T-helper 17 cell (primary cell): ENCODE measurements around the gene CRELD2. TPM values are rescaled to one million over a fixed set of nuclear protein-coding genes. Genes with fewer than 3 reads are reported as not detected.
A peak's percentile ranks its signal among the peaks of the same experiment; 100 is the strongest.

Experiments used
- ATAC-seq: fragments of 150-1000 bp; cut with Tn5 transposase; 2 replicates; pipeline ENCODE4 v1.10.0; 2021; ENCODE audit warnings: mild to moderate bottlenecking, moderate library complexity
- DNase-seq, 3 donors: peaks; one replicate each; pipeline versions ENCODE4 v3.0.0 to v3.0.0-alpha.2; 2020 to 2021
- H3K9me3 ChIP-seq: one replicate; pipeline ENCODE4 v1.7.0; 2013; ENCODE audit warnings: low read length, mild to moderate bottlenecking; ENCODE audit not compliant: control insufficient read depth, poor library complexity, severe bottlenecking
- H3K27ac Mint-ChIP-seq: one replicate; pipeline ENCODE4 v1.8.0; 2022; ENCODE audit warnings: mild to moderate bottlenecking, moderate library complexity, mixed read lengths
- H3K27me3 Mint-ChIP-seq: one replicate; pipeline ENCODE4 v1.8.0; 2022; ENCODE audit warnings: mixed read lengths
- H3K36me3 Mint-ChIP-seq: one replicate; pipeline ENCODE4 v1.8.0; 2022; ENCODE audit warnings: low read depth, mixed read lengths
- H3K4me1 Mint-ChIP-seq: one replicate; pipeline ENCODE4 v1.8.0; 2022; ENCODE audit warnings: mild to moderate bottlenecking, mixed read lengths
- H3K4me3 Mint-ChIP-seq: one replicate; pipeline ENCODE4 v1.8.0; 2022; ENCODE audit warnings: mild to moderate bottlenecking, moderate library complexity, mixed read lengths
- total RNA-seq, 4 donors: library from RNA in 2 of 4; stranded (reverse) in 2 of 4; gene quantifications; one replicate each; pipeline ENCODE4 v1.2.3 and lab custom pipeline; 2022 to 2026

CRELD2 gene
- total RNA-seq, 2 donors from 2014 or later: 28.1 to 36.7 TPM

DNA sequence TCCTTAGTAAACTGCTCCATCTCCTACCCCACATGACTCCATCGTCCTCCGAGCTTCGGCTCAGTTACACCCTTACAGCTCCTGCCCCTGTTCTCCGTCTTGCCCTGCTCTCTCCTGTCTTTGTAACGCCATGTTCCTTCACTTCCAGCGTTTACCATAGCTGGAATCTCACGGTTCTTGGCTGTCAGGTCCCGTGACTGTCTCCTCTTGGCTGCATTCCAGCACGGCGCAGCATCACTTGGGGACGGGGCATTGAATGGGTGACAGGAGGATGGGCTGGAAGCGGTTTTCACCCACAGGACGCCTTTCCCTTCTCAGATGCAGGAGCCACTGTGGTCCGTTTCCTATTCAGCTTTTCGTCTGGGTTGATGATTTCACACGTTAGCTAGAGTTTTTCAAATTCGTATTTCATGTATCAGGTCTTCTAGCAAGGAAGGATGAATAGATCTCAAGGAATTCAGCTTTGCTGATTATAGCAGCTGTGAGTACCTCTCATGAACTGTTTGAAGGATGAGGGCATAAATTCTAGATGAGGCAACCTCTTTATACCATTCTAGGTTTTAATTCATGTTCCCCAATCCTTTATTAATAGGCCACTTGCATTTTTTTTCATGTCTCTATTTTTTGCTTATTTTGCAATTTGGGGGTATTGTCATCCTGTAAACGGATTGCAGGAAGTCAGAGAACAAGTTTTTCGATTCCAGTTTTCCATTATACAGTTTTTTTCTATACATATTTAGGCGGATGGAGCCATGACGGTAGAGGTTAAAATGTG, 35.7 kb upstream of the CRELD2 start:
- Mint-ChIP-seq H3K4me3 (no peak overlapping the region), H3K27ac (peak overlapping the region; percentile 86), H3K27me3 (no peaks in the 10 kb centered on the region), H3K36me3 (no peaks in the 10 kb centered on the region), H3K4me1 (peaks cover 34% of the 10 kb centered on the region)
- DNase-seq (no peak), ATAC-seq (no peak)
- no peaks in the 10 kb centered on the region for H3K9me3 ChIP-seq

GRCh38 chr22:49883294-49883640, 35.2 kb upstream of the CRELD2 start:
- Mint-ChIP-seq H3K4me3 (no peak overlapping the region), H3K4me1 (peaks cover 32% of the 10 kb centered on the region), H3K27me3 (no peaks in the 10 kb centered on the region), H3K27ac (peak overlapping the region; percentile 86), H3K36me3 (no peaks in the 10 kb centered on the region)
- ATAC-seq (no peak), DNase-seq (no peak)
- H3K9me3 ChIP-seq: no peaks in the 10 kb centered on the region

- peaks cover 32% of the 10 kb centered on the region for H3K4me1 Mint-ChIP-seq
- H3K4me3 Mint-ChIP-seq: no peak overlapping the region
- ATAC-seq: no peak
- no peaks in the 10 kb centered on the region for H3K27me3 Mint-ChIP-seq
- peak overlapping the region; percentile 86 for H3K27ac Mint-ChIP-seq
- no peak for DNase-seq
- H3K36me3 Mint-ChIP-seq: no peaks in the 10 kb centered on the region
- no peaks in the 10 kb centered on the region for H3K9me3 ChIP-seq
Measured at GRCh38 chr22:49884075-49884474, 34.4 kb upstream of the CRELD2 start.

GRCh38 chr22:49884503-49885260, 33.8 kb upstream of the CRELD2 start:
- H3K4me3 Mint-ChIP-seq: no peak overlapping the region
- DNase-seq: no peak
- no peaks in the 10 kb centered on the region for H3K36me3 Mint-ChIP-seq
- ATAC-seq: no peak
- H3K27me3 Mint-ChIP-seq: no peaks in the 10 kb centered on the region
- H3K27ac Mint-ChIP-seq: no peak overlapping the region
- peaks cover 32% of the 10 kb centered on the region for H3K4me1 Mint-ChIP-seq
- H3K9me3 ChIP-seq: no peaks in the 10 kb centered on the region

DNA sequence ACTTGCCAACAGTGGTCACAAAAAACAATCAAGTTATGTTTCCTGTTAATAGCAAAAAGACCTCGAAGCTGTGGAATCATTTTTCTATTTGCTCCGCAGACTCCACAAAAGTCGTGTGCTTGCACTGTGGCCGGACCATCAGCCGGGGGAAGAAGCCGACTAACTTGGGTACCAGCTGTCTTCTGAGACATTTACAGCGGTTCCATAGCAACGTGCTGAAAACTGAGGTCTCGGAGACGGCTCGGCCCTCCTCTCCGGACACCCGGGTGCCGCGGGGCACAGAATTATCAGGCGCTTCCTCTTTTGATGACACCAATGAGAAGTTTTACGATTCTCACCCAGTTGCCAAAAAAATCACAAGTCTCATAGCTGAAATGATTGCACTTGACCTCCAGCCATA, 33.2 kb upstream of the CRELD2 start:
- peaks cover 27% of the 10 kb centered on the region for H3K4me1 Mint-ChIP-seq
- H3K27me3 Mint-ChIP-seq: no peaks in the 10 kb centered on the region
- H3K9me3 ChIP-seq: no peaks in the 10 kb centered on the region
- ATAC-seq (no peak), DNase-seq (no peak)
- no peaks in the 10 kb centered on the region for H3K36me3 Mint-ChIP-seq
- no peak overlapping the region for H3K4me3 Mint-ChIP-seq
- H3K27ac Mint-ChIP-seq: no peak overlapping the region

DNA sequence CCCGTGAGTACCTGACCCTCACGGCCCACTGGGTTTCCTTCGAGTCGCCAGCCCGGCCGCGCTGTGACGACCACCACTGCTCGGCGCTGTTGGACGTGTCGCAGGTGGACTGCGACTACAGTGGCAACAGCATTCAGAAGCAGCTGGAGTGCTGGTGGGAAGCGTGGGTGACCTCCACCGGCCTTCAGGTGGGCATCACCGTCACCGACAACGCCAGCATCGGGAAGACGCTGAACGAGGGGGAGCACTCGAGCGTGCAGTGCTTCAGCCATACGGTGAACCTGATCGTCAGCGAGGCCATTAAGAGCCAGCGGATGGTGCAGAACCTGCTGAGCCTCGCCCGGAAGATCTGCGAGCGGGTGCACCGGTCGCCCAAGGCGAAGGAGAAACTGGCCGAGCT, 32.6 kb upstream of the CRELD2 start:
- Mint-ChIP-seq H3K4me1 (peaks cover 24% of the 10 kb centered on the region), H3K4me3 (no peak overlapping the region), H3K36me3 (no peaks in the 10 kb centered on the region), H3K27me3 (no peaks in the 10 kb centered on the region), H3K27ac (no peak overlapping the region)
- DNase-seq: no peak
- ATAC-seq: no peak
- no peaks in the 10 kb centered on the region for H3K9me3 ChIP-seq

DNA sequence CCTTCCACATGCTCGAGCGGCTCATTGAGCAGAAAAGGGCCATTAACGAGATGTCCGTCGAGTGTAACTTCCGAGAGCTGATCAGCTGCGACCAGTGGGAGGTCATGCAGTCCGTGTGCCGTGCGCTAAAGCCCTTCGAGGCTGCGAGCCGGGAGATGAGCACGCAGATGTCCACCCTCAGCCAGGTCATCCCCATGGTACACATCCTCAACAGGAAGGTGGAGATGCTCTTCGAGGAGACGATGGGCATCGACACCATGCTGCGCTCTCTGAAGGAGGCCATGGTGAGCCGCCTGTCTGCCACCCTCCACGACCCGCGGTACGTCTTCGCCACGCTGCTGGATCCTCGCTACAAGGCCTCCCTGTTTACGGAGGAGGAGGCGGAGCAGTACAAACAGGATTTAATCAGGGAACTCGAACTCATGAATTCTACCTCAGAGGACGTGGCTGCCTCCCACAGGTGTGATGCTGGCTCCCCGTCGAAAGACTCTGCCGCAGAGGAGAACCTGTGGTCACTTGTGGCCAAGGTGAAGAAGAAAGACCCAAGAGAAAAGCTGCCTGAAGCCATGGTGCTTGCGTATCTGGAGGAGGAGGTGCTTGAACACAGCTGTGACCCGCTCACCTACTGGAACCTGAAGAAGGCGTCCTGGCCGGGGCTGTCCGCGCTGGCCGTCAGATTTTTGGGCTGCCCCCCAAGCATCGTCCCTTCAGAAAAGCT, 31.9 kb upstream of the CRELD2 start:
- DNase-seq: no peak
- no peak overlapping the region for H3K27ac Mint-ChIP-seq
- no peaks in the 10 kb centered on the region for H3K9me3 ChIP-seq
- H3K4me1 Mint-ChIP-seq: peaks cover 22% of the 10 kb centered on the region
- no peaks in the 10 kb centered on the region for H3K36me3 Mint-ChIP-seq
- peak overlapping the region; percentile 9 for H3K4me3 Mint-ChIP-seq
- ATAC-seq: no peak
- H3K27me3 Mint-ChIP-seq: no peaks in the 10 kb centered on the region

GRCh38 chr22:49887064-49887451, 31.4 kb upstream of the CRELD2 start:
- no peaks in the 10 kb centered on the region for H3K9me3 ChIP-seq
- Mint-ChIP-seq H3K27me3 (no peaks in the 10 kb centered on the region), H3K4me1 (peaks cover 17% of the 10 kb centered on the region), H3K36me3 (no peaks in the 10 kb centered on the region), H3K4me3 (peak overlapping the region; percentile 9), H3K27ac (no peak overlapping the region)
- ATAC-seq: no peak
- no peak for DNase-seq

- DNase-seq: no peak
Measured at GRCh38 chr22:49887702-49888101, 30.7 kb upstream of the CRELD2 start.

GRCh38 chr22:49889071-49889470, 29.4 kb upstream of the CRELD2 start:
- DNase-seq: no peak
- H3K36me3 Mint-ChIP-seq: peaks cover 3% of the 10 kb centered on the region
- no peak for ATAC-seq
- H3K27ac Mint-ChIP-seq: no peak overlapping the region
- no peak overlapping the region for H3K4me3 Mint-ChIP-seq
- H3K9me3 ChIP-seq: no peaks in the 10 kb centered on the region
- H3K27me3 Mint-ChIP-seq: no peaks in the 10 kb centered on the region
- H3K4me1 Mint-ChIP-seq: peaks cover 3% of the 10 kb centered on the region

More at GRCh38 chr22:49887702-49888101, 30.7 kb upstream of the CRELD2 start:
- no peaks in the 10 kb centered on the region for H3K27me3 Mint-ChIP-seq
- no peak for ATAC-seq
- peaks cover 13% of the 10 kb centered on the region for H3K4me1 Mint-ChIP-seq
- H3K27ac Mint-ChIP-seq: no peak overlapping the region
- no peak overlapping the region for H3K4me3 Mint-ChIP-seq
- no peaks in the 10 kb centered on the region for H3K36me3 Mint-ChIP-seq
- no peaks in the 10 kb centered on the region for H3K9me3 ChIP-seq

DNA sequence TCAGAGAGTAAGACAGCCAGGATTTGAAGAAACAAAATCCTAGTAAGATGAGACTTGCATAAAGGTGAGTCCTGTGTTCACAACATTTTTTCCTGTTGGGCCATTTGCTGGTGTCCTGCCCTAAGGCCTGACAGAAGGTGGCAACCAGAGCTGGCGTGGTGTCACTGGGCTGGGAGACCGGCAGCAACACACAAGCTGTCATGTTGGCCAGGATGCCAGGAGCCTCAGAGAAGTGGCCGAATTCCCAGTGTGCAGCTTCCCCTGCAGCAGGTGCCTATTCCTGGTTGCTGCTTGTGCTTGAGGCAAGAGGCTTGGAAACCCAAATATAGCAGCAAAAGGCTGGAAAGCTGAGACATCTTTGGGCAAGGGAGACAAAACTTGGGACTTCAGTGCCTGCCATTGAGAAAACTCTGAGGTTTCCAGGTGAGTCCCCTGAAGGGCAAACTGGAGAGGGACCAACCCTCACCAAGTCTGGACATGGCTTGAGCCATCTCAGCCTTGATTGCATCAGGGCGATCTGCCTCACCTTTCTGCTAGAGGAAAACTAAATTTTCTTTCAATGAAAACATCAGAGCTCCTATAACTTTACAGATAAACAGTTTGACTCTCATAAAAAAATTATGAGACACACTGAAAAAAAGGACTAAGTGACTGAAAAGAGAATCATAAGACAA, 26.1 kb upstream of the CRELD2 start:
- no peak for ATAC-seq
- Mint-ChIP-seq H3K4me1 (peaks cover 5% of the 10 kb centered on the region), H3K27me3 (no peaks in the 10 kb centered on the region), H3K4me3 (no peak overlapping the region), H3K36me3 (peaks cover 3% of the 10 kb centered on the region), H3K27ac (peak overlapping the region; percentile 16)
- no peaks in the 10 kb centered on the region for H3K9me3 ChIP-seq
- no peak for DNase-seq

GRCh38 chr22:49893025-49893424, 25.4 kb upstream of the CRELD2 start:
- DNase-seq (no peak), ATAC-seq (no peak)
- Mint-ChIP-seq H3K4me3 (no peak overlapping the region), H3K4me1 (peaks cover 5% of the 10 kb centered on the region), H3K27ac (no peak overlapping the region), H3K36me3 (peaks cover 3% of the 10 kb centered on the region), H3K27me3 (no peaks in the 10 kb centered on the region)
- H3K9me3 ChIP-seq: no peaks in the 10 kb centered on the region
